ENCODE results near the gene RPN2. TPM values are rescaled to one million over a fixed set of nuclear protein-coding genes. Genes with fewer than 3 reads are reported as not detected.

RPN2 gene
- total and polyA plus RNA-seq, 2 of the 13 experiments (the other 11 are each of a cell fraction or from before 2014, with no cell fraction given): 587 to 1,818 TPM

GRCh38 chr20:37178839-37179682 lies at the start of gene RPN2, which contains the start of gene MROH8 (continued):
- TF ChIP-seq ZFP36 (IDR thresholded peaks at IDR 0.05; ENCODE audit: borderline replicate concordance, low read depth, low read length, partially characterized antibody) (no peak), ZNF468 (CRISPR knock-in tag; IDR thresholded peaks at IDR 0.05) (peak; percentile 84; the same call in 1 of the 2 replicates), HOXA3 (CRISPR knock-in tag; IDR thresholded peaks at IDR 0.05) (peak; percentile 74), SNAPC5 (CRISPR knock-in tag; IDR thresholded peaks at IDR 0.05; ENCODE audit: borderline replicate concordance) (no peak; the same call in 1 of the 2 replicates), ZNF331 (CRISPR knock-in tag; IDR thresholded peaks at IDR 0.05) (peak; percentile 50; the same call in 1 of the 2 replicates), HDAC6 (IDR thresholded peaks at IDR 0.05; ENCODE audit: low read depth, low read length) (no peak), RXRB (CRISPR knock-in tag; IDR thresholded peaks at IDR 0.05; ENCODE audit: borderline replicate concordance) (peak; percentile 34), ZNF704 (CRISPR knock-in tag; IDR thresholded peaks at IDR 0.05; ENCODE audit: borderline replicate concordance) (peak; percentile 94; the same call in 1 of the 2 replicates), SPEN (CRISPR knock-in tag; IDR thresholded peaks at IDR 0.05; ENCODE audit: low read depth) (peak; percentile 91), ZFP36L2 (CRISPR knock-in tag; IDR thresholded peaks at IDR 0.05) (peak; percentile 30; the same call in 1 of the 2 replicates), BCL6 (CRISPR knock-in tag; IDR thresholded peaks at IDR 0.05) (peak; percentile 38; the same call in 1 of the 2 replicates), ZBED4 (CRISPR knock-in tag; IDR thresholded peaks at IDR 0.05; ENCODE audit: borderline replicate concordance) (peak; percentile 93), TBP (CRISPR knock-in tag; IDR thresholded peaks at IDR 0.05) (no peak), STAG1 (CRISPR knock-in tag; IDR thresholded peaks at IDR 0.05) (no peak), ZNF557 (CRISPR knock-in tag; IDR thresholded peaks at IDR 0.05) (no peak), ISX (CRISPR knock-in tag; conservative IDR thresholded peaks at IDR 0.05) (peak; percentile 89; the same call in 1 of the 2 replicates), YY1 (IDR thresholded peaks at IDR 0.05; ENCODE audit: insufficient read depth, insufficient replicate concordance, low read depth, low read length) (peak; percentile 93), ZNF512B (CRISPR knock-in tag; IDR thresholded peaks at IDR 0.05; ENCODE audit: borderline replicate concordance) (no peak), PTBP1 (IDR thresholded peaks at IDR 0.05; ENCODE audit: low read depth, low read length, poor library complexity, severe bottlenecking) (no peak)

Measured in HepG2 (cell line).